HEK293 (cell line): ENCODE results near the gene CD3G.
A peak's percentile ranks its signal among the peaks of the same experiment; 100 is the strongest.

Experiments used
- FEZF1 ChIP-seq: fragments of 450-650 bp; formaldehyde crosslinking; IDR thresholded peaks from 2 replicates; pipeline ENCODE4 v1.5.1; 2016; ENCODE audit warnings: missing biosample characterization, missing genetic modification characterization
- GLIS1 ChIP-seq: fragments of 450-650 bp; formaldehyde crosslinking; IDR thresholded peaks from 2 replicates; pipeline ENCODE4 v1.5.1; 2016; ENCODE audit warnings: missing biosample characterization, missing genetic modification characterization
- KLF8 ChIP-seq: fragments of 450-650 bp; formaldehyde crosslinking; IDR thresholded peaks from 2 replicates; pipeline ENCODE4 v1.5.1; 2016; ENCODE audit warnings: missing biosample characterization, missing genetic modification characterization
- MZF1 ChIP-seq: fragments of 450-650 bp; formaldehyde crosslinking; IDR thresholded peaks from 2 replicates; pipeline ENCODE4 v1.5.1; 2017; ENCODE audit warnings: missing biosample characterization, missing genetic modification characterization, borderline replicate concordance
- PATZ1 ChIP-seq: fragments of 450-650 bp; formaldehyde crosslinking; IDR thresholded peaks from 2 replicates; pipeline ENCODE4 v1.5.1; 2016; ENCODE audit warnings: missing biosample characterization, missing genetic modification characterization
- REPIN1 ChIP-seq: fragments of 450-650 bp; formaldehyde crosslinking; IDR thresholded peaks from 2 replicates; pipeline ENCODE4 v1.5.1; 2017; ENCODE audit warnings: missing biosample characterization, missing genetic modification characterization, low read depth
- ZBTB17 ChIP-seq: fragments of 450-650 bp; formaldehyde crosslinking; IDR thresholded peaks from 2 replicates; pipeline ENCODE4 v1.5.1; 2016; ENCODE audit warnings: missing biosample characterization, missing genetic modification characterization
- ZNF112 ChIP-seq: fragments of 450-650 bp; formaldehyde crosslinking; IDR thresholded peaks from 2 replicates; pipeline ENCODE4 v1.5.0; 2017; ENCODE audit warnings: missing biosample characterization, missing genetic modification characterization
- ZNF202 ChIP-seq: fragments of 450-650 bp; formaldehyde crosslinking; IDR thresholded peaks from 2 replicates; pipeline ENCODE4 v1.5.1; 2016; ENCODE audit warnings: missing biosample characterization, missing genetic modification characterization, borderline replicate concordance
- ZNF221 ChIP-seq: fragments of 450-650 bp; formaldehyde crosslinking; IDR thresholded peaks from 2 replicates; pipeline ENCODE4 v1.5.1; 2017; ENCODE audit warnings: missing biosample characterization, missing genetic modification characterization, borderline replicate concordance
- ZNF26 ChIP-seq: fragments of 450-650 bp; formaldehyde crosslinking; IDR thresholded peaks from 2 replicates; pipeline ENCODE4 v1.5.1; 2016; ENCODE audit warnings: missing biosample characterization, missing genetic modification characterization
- ZNF280C ChIP-seq: fragments of 450-650 bp; formaldehyde crosslinking; IDR thresholded peaks from 2 replicates; pipeline ENCODE4 v1.5.1; 2016; ENCODE audit warnings: missing biosample characterization, missing genetic modification characterization
- ZNF280D ChIP-seq: fragments of 450-650 bp; formaldehyde crosslinking; IDR thresholded peaks from 2 replicates; pipeline ENCODE4 v1.5.1; 2016; ENCODE audit warnings: missing biosample characterization, missing genetic modification characterization
- ZNF324 ChIP-seq: fragments of 450-650 bp; formaldehyde crosslinking; IDR thresholded peaks from 2 replicates; pipeline ENCODE4 v1.5.1; 2016; ENCODE audit warnings: missing biosample characterization, missing genetic modification characterization
- ZNF350 ChIP-seq: fragments of 450-650 bp; formaldehyde crosslinking; IDR thresholded peaks from 2 replicates; pipeline ENCODE4 v1.5.0; 2017; ENCODE audit warnings: missing biosample characterization, mild to moderate bottlenecking, missing genetic modification characterization
- ZNF398 ChIP-seq: fragments of 450-650 bp; formaldehyde crosslinking; IDR thresholded peaks from 2 replicates; pipeline ENCODE4 v1.5.1; 2017; ENCODE audit warnings: missing biosample characterization, missing genetic modification characterization
- ZNF529 ChIP-seq: fragments of 450-650 bp; formaldehyde crosslinking; IDR thresholded peaks from 2 replicates; pipeline ENCODE4 v1.5.1; 2017; ENCODE audit warnings: missing genetic modification characterization, missing biosample characterization; ENCODE audit not compliant: insufficient replicate concordance
- ZNF560 ChIP-seq: fragments of 450-650 bp; formaldehyde crosslinking; IDR thresholded peaks from 2 replicates; pipeline ENCODE4 v1.5.1; 2017; ENCODE audit warnings: missing biosample characterization, missing genetic modification characterization, borderline replicate concordance
- ZNF639 ChIP-seq: fragments of 450-650 bp; formaldehyde crosslinking; IDR thresholded peaks from 2 replicates; pipeline ENCODE4 v1.5.1; 2016; ENCODE audit warnings: missing biosample characterization, missing genetic modification characterization
- ZNF660 ChIP-seq: fragments of 450-650 bp; IDR thresholded peaks from 2 replicates; pipeline ENCODE4 v1.5.1; 2018; ENCODE audit warnings: missing biosample characterization, mild to moderate bottlenecking, missing genetic modification characterization
- ZNF664 ChIP-seq: fragments of 450-650 bp; formaldehyde crosslinking; IDR thresholded peaks from 2 replicates; pipeline ENCODE4 v1.5.1; 2016; ENCODE audit warnings: missing biosample characterization, missing genetic modification characterization
- ZNF692 ChIP-seq: fragments of 450-650 bp; formaldehyde crosslinking; IDR thresholded peaks from 2 replicates; pipeline ENCODE4 v1.5.1; 2016; ENCODE audit warnings: missing biosample characterization, missing genetic modification characterization
- ZSCAN23 ChIP-seq: fragments of 450-650 bp; formaldehyde crosslinking; IDR thresholded peaks from 2 replicates; pipeline ENCODE4 v1.5.1; 2016; ENCODE audit warnings: missing biosample characterization, missing genetic modification characterization
- ZSCAN4 ChIP-seq: fragments of 450-650 bp; formaldehyde crosslinking; IDR thresholded peaks from 2 replicates; pipeline ENCODE4 v1.5.1; 2017; ENCODE audit warnings: missing biosample characterization, missing genetic modification characterization

CD3G gene

GRCh38 chr11:118359295-118359958 lies 15.3 kb downstream of the CD3G start, which contains the start of gene UBE4A (continued):
- TF ChIP-seq ZNF280D, result no peak
- TF ChIP-seq ZSCAN23, result no peak
- TF ChIP-seq ZNF398 (tag by site-specific recombination), result no peak
- TF ChIP-seq ZNF280C (tag by site-specific recombination), result no peak
- no peak for TF ChIP-seq MZF1 (tag by site-specific recombination)
- no peak for TF ChIP-seq ZSCAN4
- peak; percentile 82 for TF ChIP-seq ZBTB17
- no peak for TF ChIP-seq ZNF660 (tag by site-specific recombination)
- no peak for TF ChIP-seq ZNF560 (tag by site-specific recombination)
- no peak for TF ChIP-seq ZNF529 (tag by site-specific recombination)
- no peak for TF ChIP-seq ZNF112 (tag by site-specific recombination)
- TF ChIP-seq PATZ1 (tag by site-specific recombination), result peak; percentile 69
- TF ChIP-seq ZNF202 (tag by site-specific recombination), result no peak
- no peak for TF ChIP-seq REPIN1 (tag by site-specific recombination)
- TF ChIP-seq GLIS1 (tag by site-specific recombination), result peak; percentile 41
- peak; percentile 63; the same call in 1 of the 2 replicates for TF ChIP-seq ZNF324
- TF ChIP-seq ZNF221 (tag by site-specific recombination), result no peak
- no peak for TF ChIP-seq ZNF664
- peak; percentile 78 for TF ChIP-seq ZNF639 (tag by site-specific recombination)
- TF ChIP-seq ZNF350 (tag by site-specific recombination), result no peak
- no peak for TF ChIP-seq FEZF1 (tag by site-specific recombination)
- no peak for TF ChIP-seq ZNF26
- peak; percentile 50; the same call in 1 of the 2 replicates for TF ChIP-seq KLF8 (tag by site-specific recombination)
- peak; percentile 48; the same call in 1 of the 2 replicates for TF ChIP-seq ZNF692 (tag by site-specific recombination)
